ENCODE data around the gene FAM221B.

FAM221B gene

GRCh38 chr9:35790385-35791296, 37.9 kb downstream of the FAM221B start:
- peak; percentile 60 for DNase-seq (ENCODE audit: low read depth)

GRCh38 chr9:35790025-35790384, 38.5 kb downstream of the FAM221B start:
- no peak for DNase-seq (ENCODE audit: low read depth)

GRCh38 chr9:35789541-35789940, 39.0 kb downstream of the FAM221B start:
- DNase-seq (ENCODE audit: low read depth), result no peak

- no peak for DNase-seq (ENCODE audit: low read depth)
These were observed 45.1 kb downstream of the FAM221B start for GRCh38 chr9:35783418-35783817.

- DNase-seq (ENCODE audit: low read depth), result no peak
These were observed 47.5 kb downstream of the FAM221B start for GRCh38 chr9:35781066-35781465.

GRCh38 chr9:35778496-35778895, 50.0 kb downstream of the FAM221B start:
- no peak for DNase-seq (ENCODE audit: low read depth)

GRCh38 chr9:35776018-35776417, 52.5 kb downstream of the FAM221B start:
- no peak for DNase-seq (ENCODE audit: low read depth)

GRCh38 chr9:35774907-35775635, 53.5 kb downstream of the FAM221B start:
- DNase-seq (ENCODE audit: low read depth), result no peak

GRCh38 chr9:35771943-35772342, 56.6 kb downstream of the FAM221B start:
- DNase-seq (ENCODE audit: low read depth), result no peak

- no peak for DNase-seq (ENCODE audit: low read depth)
These were observed 57.0 kb downstream of the FAM221B start for GRCh38 chr9:35771534-35771933.

- DNase-seq (ENCODE audit: low read depth), result no peak
These were observed 57.5 kb downstream of the FAM221B start for GRCh38 chr9:35771075-35771433.

- DNase-seq (ENCODE audit: low read depth), result no peak
These were observed 58.8 kb downstream of the FAM221B start for GRCh38 chr9:35769763-35770162.

- DNase-seq (ENCODE audit: low read depth), result no peak
These were observed 61.1 kb downstream of the FAM221B start for GRCh38 chr9:35767458-35767857.

GRCh38 chr9:35766997-35767396, 61.5 kb downstream of the FAM221B start:
- no peak for DNase-seq (ENCODE audit: low read depth)
